Ovary (tissue), 9 donors: ENCODE measurements around the gene GLTP. TPM values are rescaled to one million over a fixed set of nuclear protein-coding genes. Genes with fewer than 3 reads are reported as not detected.

Experiments used
- DNase-seq, 5 donors: peaks; one replicate each; pipeline ENCODE4 v3.0.0-alpha.2; 2019 to 2020
- H3K27ac ChIP-seq, 2 donors: fragments of 200-600 bp; one replicate each; pipeline versions ENCODE4 v1.5.1 to v1.8.0; 2019 to 2022
- H3K27me3 ChIP-seq: fragments of 200-600 bp; one replicate; pipeline ENCODE4 v1.8.0; 2022
- H3K36me3 ChIP-seq: fragments of 200-600 bp; sonication (generic); one replicate; pipeline ENCODE4 v1.5.1; 2019
- H3K4me1 ChIP-seq: one replicate; pipeline ENCODE4 v1.8.1; 2013; ENCODE audit warnings: mild to moderate bottlenecking, moderate library complexity; ENCODE audit not compliant: insufficient read depth
- H3K4me3 ChIP-seq: fragments of 200-600 bp; sonication (generic); one replicate; pipeline ENCODE4 v1.5.1; 2017
- H3K9me3 ChIP-seq, 2 donors: fragments of 200-600 bp in 1 of 2; sonication (generic) in 1 of 2; one replicate each; pipeline versions ENCODE4 v1.5.1 to v1.8.1; 2013 to 2019; ENCODE audit warnings: mild to moderate bottlenecking in 1 of 2, moderate library complexity in 1 of 2
- EP300 ChIP-seq: sonication (generic); formaldehyde crosslinking; IDR thresholded peaks from one replicate; pipeline ENCODE4 v1.6.1; 2017; ENCODE audit warnings: antibody characterized with exemption
- POLR2A ChIP-seq: fragments of 450-650 bp; IDR thresholded peaks from one replicate; pipeline ENCODE4 v1.6.1; 2017; ENCODE audit warnings: antibody characterized with exemption, mild to moderate bottlenecking, moderate library complexity
- WGBS, 3 donors: extraction: QIAGEN DNeasy Blood & Tissue Kit in 1 of 3; methylation state at CpG; one replicate each; pipeline versions ENCODE4 v1.1.5 to v1.1.7; 2013 to 2017; 5-methylcytosine and 5-hydroxymethylcytosine counted together
- intact Hi-C, 4 donors: fragments of 100-400 bp; cut with DNase I; formaldehyde crosslinking; loops; one replicate each; pipeline versions ENCODE4 v1.11.0 to v1.15.1; 2022 to 2023
- polyA plus RNA-seq, 2 donors: library from polyadenylated mRNA; stranded (reverse); fragments of 200-250 nt in 1 of 2; fragments of 350-450 nt in 1 of 2; fragmentation: Illumina TruSeq in 1 of 2; extraction: RNeasy Lipid Tissue Mini Kit (QIAGEN cat#74804) in 1 of 2; gene quantifications; one replicate each; pipeline ENCODE4 v1.2.3, GENCODE V29; 2013 to 2014
- total RNA-seq, 7 donors: library from RNA; depleted of rRNA in 2 of 7; stranded (reverse); fragments of >200 nt in 2 of 7; fragmentation: NEBNext Ultra II Directional in 3 of 7; extraction: Animal tissue kit (Norgen Biotek cat#: 25700) in 3 of 7; gene quantifications; one replicate each; pipeline versions ENCODE4 v1.1.0 to v1.2.4, GENCODE V29; 2016 to 2023
- TF ChIP-seq, protein P1 (sequence below), 3 donors: fragments of 450-650 bp in 2 of 3; fragments of 200-600 bp in 1 of 3; IDR thresholded peaks; one replicate each; pipeline versions ENCODE4 v1.5.1 to v1.8.0; 2016 to 2022; ENCODE audit warnings: antibody characterized with exemption in 3 of 3, mild to moderate bottlenecking in 1 of 3
- donor health status: DM: no; HTN: no; CAD: no; lungs with moderate emphysema.
- donor health status: DM: no; HTN: no; CAD: no.
- donor health status: Bipolar disorder and iron deficiency.
- donor health status: DM: yes; HTN: yes; CAD: no.
- donor health status: DM: no; HTN: no; CAD: no.
- donor health status: DM: yes; HTN: yes; CAD: no.

GLTP gene
- total and polyA plus RNA-seq, 9 donors = 15.5 to 37.2 (median 26.3) TPM

DNA sequence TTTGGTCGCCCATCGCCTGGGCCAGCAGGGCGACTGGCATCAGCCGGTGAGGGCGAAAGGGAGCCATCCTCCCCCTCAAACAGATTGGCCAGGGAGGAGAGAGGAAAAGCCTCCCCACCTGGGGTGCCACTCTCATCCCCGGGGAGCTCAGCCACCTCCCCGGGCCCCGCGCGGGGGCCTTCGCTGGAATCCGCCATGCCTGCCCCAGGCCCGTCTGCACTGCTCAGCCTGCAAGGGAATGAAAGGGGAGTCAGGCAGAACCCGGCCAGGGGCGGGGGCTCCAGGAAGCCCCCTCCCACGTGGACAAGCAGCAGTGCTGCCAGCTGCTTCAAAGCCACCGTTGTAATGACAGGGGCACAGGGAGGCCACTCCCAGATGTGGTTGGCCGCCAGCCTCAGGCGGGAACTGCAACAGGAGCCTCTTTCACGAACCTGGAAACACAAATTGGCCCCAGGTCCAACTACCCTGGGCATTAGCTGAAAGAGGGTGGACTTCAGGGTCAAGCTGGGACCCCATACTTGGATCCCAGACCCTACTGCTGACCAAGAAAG lies 65.7 kb downstream of the GLTP start:
- intact Hi-C loops = no loop called here
- H3K9me3 ChIP-seq = no peaks in the 10 kb centered on the region
- 75 to 81% (median 80%) methylated on average over 20 of the region's 20 CpGs for WGBS, 3 donors
- no peak for DNase-seq
- H3K4me1 ChIP-seq = no peaks in the 10 kb centered on the region
- no peak overlapping the region for H3K4me3 ChIP-seq
- no peak overlapping the region for H3K27ac ChIP-seq
- no peak for TF ChIP-seq POLR2A
- TF ChIP-seq EP300 = no peak
- TF ChIP-seq, protein P1, sequence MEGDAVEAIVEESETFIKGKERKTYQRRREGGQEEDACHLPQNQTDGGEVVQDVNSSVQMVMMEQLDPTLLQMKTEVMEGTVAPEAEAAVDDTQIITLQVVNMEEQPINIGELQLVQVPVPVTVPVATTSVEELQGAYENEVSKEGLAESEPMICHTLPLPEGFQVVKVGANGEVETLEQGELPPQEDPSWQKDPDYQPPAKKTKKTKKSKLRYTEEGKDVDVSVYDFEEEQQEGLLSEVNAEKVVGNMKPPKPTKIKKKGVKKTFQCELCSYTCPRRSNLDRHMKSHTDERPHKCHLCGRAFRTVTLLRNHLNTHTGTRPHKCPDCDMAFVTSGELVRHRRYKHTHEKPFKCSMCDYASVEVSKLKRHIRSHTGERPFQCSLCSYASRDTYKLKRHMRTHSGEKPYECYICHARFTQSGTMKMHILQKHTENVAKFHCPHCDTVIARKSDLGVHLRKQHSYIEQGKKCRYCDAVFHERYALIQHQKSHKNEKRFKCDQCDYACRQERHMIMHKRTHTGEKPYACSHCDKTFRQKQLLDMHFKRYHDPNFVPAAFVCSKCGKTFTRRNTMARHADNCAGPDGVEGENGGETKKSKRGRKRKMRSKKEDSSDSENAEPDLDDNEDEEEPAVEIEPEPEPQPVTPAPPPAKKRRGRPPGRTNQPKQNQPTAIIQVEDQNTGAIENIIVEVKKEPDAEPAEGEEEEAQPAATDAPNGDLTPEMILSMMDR (IDR thresholded peaks at IDR 0.05) = no peak
- no peaks in the 10 kb centered on the region for H3K27me3 ChIP-seq
- H3K36me3 ChIP-seq = no peaks in the 10 kb centered on the region

DNA sequence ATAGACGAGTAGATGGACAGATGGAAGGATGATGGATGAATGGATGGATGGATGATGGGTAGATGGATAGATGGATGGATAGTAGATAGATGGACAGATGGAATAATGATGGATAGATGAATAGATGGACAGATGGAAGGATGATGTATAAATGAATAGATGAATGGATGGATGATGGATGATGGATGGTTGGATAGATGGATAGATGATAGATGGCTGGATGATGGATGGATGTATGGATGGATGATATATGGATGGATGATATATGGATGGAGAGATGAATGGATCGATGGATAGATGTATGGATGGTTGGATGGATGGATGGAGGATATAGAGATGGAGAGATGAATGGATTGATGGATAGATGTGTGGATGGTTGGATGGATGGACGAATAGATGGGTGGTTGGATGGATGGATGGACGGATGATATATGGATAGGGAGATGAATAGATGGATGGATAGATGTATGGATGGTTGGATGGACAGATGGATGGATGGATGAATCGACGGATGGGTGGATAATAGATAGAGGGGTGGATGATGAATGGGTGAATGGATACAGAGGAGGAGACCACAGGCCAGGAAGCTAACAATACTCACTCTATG lies 66.4 kb downstream of the GLTP start:
- Histone ChIP-seq H3K36me3 (no peaks in the 10 kb centered on the region), H3K4me3 (no peak overlapping the region), H3K9me3 (no peaks in the 10 kb centered on the region), H3K27ac (no peak overlapping the region), H3K27me3 (no peaks in the 10 kb centered on the region), H3K4me1 (no peaks in the 10 kb centered on the region)
- intact Hi-C loops = no loop called here
- TF ChIP-seq, protein P1 (IDR thresholded peaks at IDR 0.05) = no peak
- TF ChIP-seq POLR2A (no peak), EP300 (no peak)
- DNase-seq = no peak
- WGBS, 3 donors = 92 to 94% (median 94%) methylated on average over 6 of the region's 6 CpGs

DNA sequence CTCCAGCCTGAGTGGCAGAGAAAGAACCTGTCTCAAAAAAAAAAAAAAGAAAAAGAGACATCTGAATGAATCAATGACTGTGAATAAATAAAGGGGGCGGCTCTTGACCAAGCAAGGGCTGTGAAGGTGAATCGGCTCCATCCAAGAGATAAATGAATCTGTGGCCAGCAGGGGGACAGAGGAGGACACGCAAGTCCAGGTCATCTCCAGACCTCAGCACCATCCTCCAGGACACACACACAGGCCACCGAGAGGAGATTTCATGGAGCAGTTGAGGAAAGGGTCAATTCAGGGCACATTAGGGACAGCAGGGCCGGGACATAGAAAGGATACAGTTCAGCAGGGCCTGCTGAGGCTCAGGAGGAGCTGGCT lies 68.7 kb downstream of the GLTP start:
- H3K27me3 ChIP-seq = no peaks in the 10 kb centered on the region
- TF ChIP-seq POLR2A (no peak), EP300 (no peak)
- TF ChIP-seq, protein P1 (IDR thresholded peaks at IDR 0.05) = no peak
- WGBS, 3 donors = 70 to 74% (median 73%) methylated on average over 5 of the region's 5 CpGs
- no peaks in the 10 kb centered on the region for H3K36me3 ChIP-seq
- no peak for DNase-seq
- H3K4me3 ChIP-seq = no peak overlapping the region
- H3K4me1 ChIP-seq = no peaks in the 10 kb centered on the region
- H3K9me3 ChIP-seq = no peaks in the 10 kb centered on the region
- intact Hi-C loops = no loop called here
- H3K27ac ChIP-seq = no peak overlapping the region

DNA sequence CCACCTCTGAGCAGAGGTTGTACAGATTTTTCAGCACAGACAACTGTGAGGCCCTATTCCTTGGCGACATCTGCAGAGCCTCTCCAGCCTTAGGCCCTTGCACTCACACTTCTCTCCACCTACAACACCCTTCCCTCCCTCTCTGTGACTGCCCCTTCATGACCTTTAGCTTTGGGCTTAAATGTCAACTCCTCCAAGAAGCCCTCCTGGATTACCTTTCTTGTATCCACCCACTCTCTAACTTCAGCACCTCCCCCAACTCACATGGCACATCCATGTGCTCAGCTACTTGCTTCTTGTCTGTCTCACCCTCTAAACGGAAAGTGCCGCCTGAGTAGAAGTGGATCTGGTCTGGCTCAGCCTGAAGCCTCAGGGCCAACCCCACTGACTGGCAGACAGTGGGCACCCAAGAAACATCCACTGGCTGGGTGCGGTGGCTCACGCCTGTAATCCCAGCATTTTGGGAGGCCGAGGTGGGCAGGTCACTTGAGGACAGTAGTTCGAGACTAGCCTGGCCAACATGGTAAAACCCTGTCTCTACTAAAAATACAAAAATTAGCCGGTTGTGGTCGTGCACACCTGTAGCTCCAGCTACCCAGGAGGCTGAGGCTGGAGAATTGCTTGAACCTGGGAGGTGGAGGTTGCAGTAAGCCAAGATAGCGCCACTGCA lies 69.3 kb downstream of the GLTP start:
- no peak overlapping the region for H3K27ac ChIP-seq
- intact Hi-C loops = no loop called here
- no peaks in the 10 kb centered on the region for H3K4me1 ChIP-seq
- 89 to 92% (median 91%) methylated on average over 10 of the region's 10 CpGs for WGBS, 3 donors
- no peaks in the 10 kb centered on the region for H3K9me3 ChIP-seq
- H3K4me3 ChIP-seq = no peak overlapping the region
- DNase-seq = no peak
- no peaks in the 10 kb centered on the region for H3K36me3 ChIP-seq
- H3K27me3 ChIP-seq = no peaks in the 10 kb centered on the region
- TF ChIP-seq EP300 = no peak
- TF ChIP-seq POLR2A = no peak
- TF ChIP-seq, protein P1 (IDR thresholded peaks at IDR 0.05) = no peak
